Neural crest cell (in vitro differentiated cells): ENCODE measurements around the gene PAPOLA. TPM values are rescaled to one million over a fixed set of nuclear protein-coding genes. Genes with fewer than 3 reads are reported as not detected.

Experiments
- DNase-seq: peaks from one replicate; pipeline ENCODE4 v3.0.0; 2021; ENCODE audit warnings: low read depth, mixed read lengths, low spot score
- H3K27ac Mint-ChIP-seq: one replicate; pipeline ENCODE4 v1.8.0; 2021; ENCODE audit warnings: mild to moderate bottlenecking, mixed read lengths; ENCODE audit not compliant: unreplicated experiment
- H3K27me3 Mint-ChIP-seq: 2 replicates; pipeline ENCODE4 v1.8.0; 2021; ENCODE audit warnings: low read depth, mild to moderate bottlenecking, mixed read lengths
- H3K36me3 Mint-ChIP-seq: 2 replicates; pipeline ENCODE4 v1.8.0; 2021; ENCODE audit warnings: low read depth, mild to moderate bottlenecking, mixed read lengths
- H3K4me1 Mint-ChIP-seq: 2 replicates; pipeline ENCODE4 v1.8.0; 2021; ENCODE audit warnings: mixed read lengths
- H3K4me3 Mint-ChIP-seq: one replicate; pipeline ENCODE4 v1.8.0; 2021; ENCODE audit warnings: mild to moderate bottlenecking, mixed read lengths
- H3K9me3 Mint-ChIP-seq: 2 replicates; pipeline ENCODE4 v1.8.0; 2021; ENCODE audit warnings: mixed read lengths
- total RNA-seq: library from RNA; stranded (reverse); gene quantifications from 2 replicates; pipeline ENCODE4 v1.2.1, GENCODE V29; 2021
- TF ChIP-seq, protein P1 (sequence below): fragments of 200-600 bp; sonication (generic); conservative IDR thresholded peaks from 2 replicates; pipeline ENCODE4 v1.5.0; 2021; ENCODE audit warnings: antibody characterized with exemption, mild to moderate bottlenecking

PAPOLA gene
- total RNA-seq, 1 donor from 2014 or later: 215 TPM

DNA sequence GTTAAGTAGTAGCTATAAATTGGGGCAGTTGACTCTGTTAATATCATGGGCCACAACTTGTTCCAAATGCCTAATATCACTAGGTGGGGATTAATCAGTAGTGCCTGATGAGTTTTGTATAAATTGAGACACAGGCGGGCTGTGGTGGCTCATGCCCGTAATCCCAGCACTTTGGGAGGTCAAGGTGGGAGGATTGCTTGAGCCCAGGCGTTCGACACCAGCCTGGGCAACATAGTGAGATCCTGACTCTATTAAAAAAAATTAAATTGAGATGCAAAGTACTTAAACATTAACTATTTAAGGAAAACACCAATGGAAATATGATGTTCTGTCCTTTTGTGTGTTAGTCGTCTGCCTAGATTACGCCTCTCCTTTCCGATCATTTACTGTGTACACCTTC lies 9.0 kb downstream of the PAPOLA start:
- Mint-ChIP-seq H3K9me3 (no peaks in the 10 kb centered on the region), H3K27me3 (no peaks in the 10 kb centered on the region), H3K36me3 (no peaks in the 10 kb centered on the region), H3K4me1 (peaks cover 34% of the 10 kb centered on the region), H3K27ac (no peak overlapping the region), H3K4me3 (peak overlapping the region; percentile 27)
- TF ChIP-seq, protein P1, sequence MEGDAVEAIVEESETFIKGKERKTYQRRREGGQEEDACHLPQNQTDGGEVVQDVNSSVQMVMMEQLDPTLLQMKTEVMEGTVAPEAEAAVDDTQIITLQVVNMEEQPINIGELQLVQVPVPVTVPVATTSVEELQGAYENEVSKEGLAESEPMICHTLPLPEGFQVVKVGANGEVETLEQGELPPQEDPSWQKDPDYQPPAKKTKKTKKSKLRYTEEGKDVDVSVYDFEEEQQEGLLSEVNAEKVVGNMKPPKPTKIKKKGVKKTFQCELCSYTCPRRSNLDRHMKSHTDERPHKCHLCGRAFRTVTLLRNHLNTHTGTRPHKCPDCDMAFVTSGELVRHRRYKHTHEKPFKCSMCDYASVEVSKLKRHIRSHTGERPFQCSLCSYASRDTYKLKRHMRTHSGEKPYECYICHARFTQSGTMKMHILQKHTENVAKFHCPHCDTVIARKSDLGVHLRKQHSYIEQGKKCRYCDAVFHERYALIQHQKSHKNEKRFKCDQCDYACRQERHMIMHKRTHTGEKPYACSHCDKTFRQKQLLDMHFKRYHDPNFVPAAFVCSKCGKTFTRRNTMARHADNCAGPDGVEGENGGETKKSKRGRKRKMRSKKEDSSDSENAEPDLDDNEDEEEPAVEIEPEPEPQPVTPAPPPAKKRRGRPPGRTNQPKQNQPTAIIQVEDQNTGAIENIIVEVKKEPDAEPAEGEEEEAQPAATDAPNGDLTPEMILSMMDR: no peak
- no peak for DNase-seq

DNA sequence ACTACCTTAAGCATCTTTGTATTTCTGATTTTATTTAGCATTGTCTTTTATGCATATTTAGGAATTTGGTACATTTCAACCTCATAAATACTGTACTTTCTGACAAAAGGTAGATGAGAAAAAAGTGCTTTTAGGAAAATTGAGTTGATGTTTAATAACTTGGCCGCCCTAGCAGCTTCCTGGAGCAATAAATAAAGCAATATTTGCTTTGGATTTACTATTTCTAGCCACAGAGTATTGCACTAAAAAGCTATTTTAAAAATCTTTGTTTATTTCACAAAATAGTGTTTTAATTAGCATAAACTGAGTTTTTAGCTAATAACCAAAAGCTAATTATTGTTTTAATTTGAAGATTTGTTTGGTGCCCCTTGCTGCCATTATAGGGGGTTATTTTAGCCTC lies 9.5 kb downstream of the PAPOLA start:
- TF ChIP-seq, protein P1: no peak

DNA sequence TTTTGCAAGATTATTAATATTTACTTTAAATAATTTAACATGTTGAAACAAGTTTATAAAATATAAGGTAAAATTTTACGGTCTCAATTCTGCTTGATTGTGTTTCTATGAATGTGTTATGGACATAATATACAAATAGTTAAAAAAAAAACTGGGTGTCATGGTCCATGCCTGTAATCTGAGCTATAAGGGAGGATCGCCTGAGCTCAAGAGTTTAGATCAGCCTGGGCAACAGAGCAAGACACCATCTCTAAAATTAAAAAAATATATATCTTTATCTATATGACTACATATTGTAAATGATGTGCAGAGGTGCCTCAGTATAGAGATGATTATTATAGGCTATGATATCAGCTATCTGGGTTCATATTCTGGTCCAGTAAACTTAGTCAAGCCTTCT lies 9.9 kb downstream of the PAPOLA start:
- Mint-ChIP-seq H3K27ac (no peak overlapping the region), H3K9me3 (no peaks in the 10 kb centered on the region), H3K4me1 (peaks cover 39% of the 10 kb centered on the region), H3K27me3 (no peaks in the 10 kb centered on the region), H3K36me3 (no peaks in the 10 kb centered on the region), H3K4me3 (no peak overlapping the region)
- no peak for DNase-seq
- TF ChIP-seq, protein P1: no peak

More for the DNA sequence above, 9.5 kb downstream of the PAPOLA start:
- Mint-ChIP-seq H3K4me1 (peaks cover 35% of the 10 kb centered on the region), H3K4me3 (peak overlapping the region; percentile 27), H3K9me3 (no peaks in the 10 kb centered on the region), H3K36me3 (no peaks in the 10 kb centered on the region), H3K27me3 (no peaks in the 10 kb centered on the region), H3K27ac (no peak overlapping the region)
- DNase-seq: no peak

DNA sequence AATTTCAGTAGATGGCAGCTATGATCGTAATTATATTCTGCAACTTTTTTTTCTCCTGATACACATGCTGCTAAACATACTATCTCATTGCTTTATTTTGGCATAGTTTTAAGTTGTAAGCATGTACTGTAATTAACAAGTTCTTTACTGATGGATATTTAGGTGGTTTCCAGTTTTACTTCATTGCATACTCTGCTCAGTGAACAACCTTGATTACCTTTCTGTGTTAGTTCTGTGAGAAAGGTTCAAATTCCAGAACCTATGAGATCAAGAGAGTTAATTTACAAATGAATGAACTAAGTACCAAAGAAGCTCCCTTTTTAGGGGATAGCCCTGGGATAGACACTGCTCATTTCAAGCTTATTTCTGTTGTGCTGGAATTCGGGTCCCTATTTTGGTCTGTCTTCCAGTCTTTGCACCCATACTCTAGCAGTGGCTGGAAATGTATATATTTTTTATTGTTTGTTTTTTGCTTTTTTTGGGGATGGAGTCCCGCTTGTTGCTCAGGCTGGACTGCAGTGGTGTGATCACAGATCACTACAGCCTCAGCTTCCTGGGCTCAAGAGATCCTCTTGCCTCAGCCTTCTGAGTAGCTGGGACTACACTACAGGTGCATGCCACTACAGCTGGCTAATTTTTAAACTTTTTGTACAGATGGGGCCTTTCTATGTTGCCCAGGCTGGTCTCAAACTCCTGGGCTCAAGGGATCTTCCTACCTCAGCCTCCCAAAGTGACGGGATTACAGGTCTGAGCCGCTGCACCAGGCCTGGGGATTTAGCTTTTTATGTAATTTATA lies 10.6 kb downstream of the PAPOLA start:
- H3K4me1 Mint-ChIP-seq: peaks cover 42% of the 10 kb centered on the region

DNA sequence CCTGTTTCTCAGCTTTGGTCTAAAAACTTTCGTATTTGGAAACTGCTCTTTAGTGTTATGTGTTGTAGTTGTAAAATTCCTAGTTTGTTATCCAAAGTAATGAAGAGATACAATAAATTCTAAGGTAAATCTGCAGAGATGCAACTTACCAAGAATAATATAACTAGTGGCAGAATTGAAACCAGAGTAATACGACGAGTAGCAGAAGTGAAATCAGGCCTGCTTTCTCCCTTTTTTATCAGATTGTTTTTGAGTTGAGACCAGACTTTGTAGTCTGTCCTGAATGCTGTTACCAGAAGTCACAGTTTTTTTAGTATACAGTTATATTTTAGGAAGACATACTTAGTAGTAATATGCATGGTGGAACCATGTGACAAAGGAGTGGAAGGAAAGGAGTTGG lies 12.5 kb downstream of the PAPOLA start:
- H3K4me3 Mint-ChIP-seq: no peak overlapping the region
- H3K27ac Mint-ChIP-seq: no peak overlapping the region
- no peaks in the 10 kb centered on the region for H3K36me3 Mint-ChIP-seq
- H3K27me3 Mint-ChIP-seq: no peaks in the 10 kb centered on the region
- H3K9me3 Mint-ChIP-seq: no peaks in the 10 kb centered on the region
- peaks cover 42% of the 10 kb centered on the region for H3K4me1 Mint-ChIP-seq
- TF ChIP-seq, protein P1: no peak
- no peak for DNase-seq

More for the DNA sequence above, 10.6 kb downstream of the PAPOLA start:
- TF ChIP-seq, protein P1: no peak
- Mint-ChIP-seq H3K27me3 (no peaks in the 10 kb centered on the region), H3K27ac (no peak overlapping the region), H3K4me3 (no peak overlapping the region), H3K36me3 (no peaks in the 10 kb centered on the region), H3K9me3 (no peaks in the 10 kb centered on the region)
- no peak for DNase-seq
